IPS-20b (cell line): ENCODE data around the gene FITM1.
"Not testable (repeated sequence)": the region's sequence is repeated elsewhere in the genome, so short reads cannot be mapped to it uniquely, and the experiment has no call there.

Experiments
- H3K27ac ChIP-seq: one replicate; pipeline ENCODE4 v1.5.1; 2013; ENCODE audit warnings: low read length
- H3K27me3 ChIP-seq: 2 replicates; pipeline ENCODE4 v1.6.1; 2013; ENCODE audit warnings: mild to moderate bottlenecking, low read length, inconsistent platforms; ENCODE audit not compliant: insufficient read depth
- H3K36me3 ChIP-seq: 2 replicates; pipeline ENCODE4 v1.6.1; 2013; ENCODE audit warnings: low read depth, mild to moderate bottlenecking, inconsistent platforms, low read length, moderate library complexity; ENCODE audit not compliant: insufficient read depth
- H3K4me1 ChIP-seq: 2 replicates; pipeline ENCODE4 v1.6.1; 2013; ENCODE audit warnings: mild to moderate bottlenecking, control low read depth, inconsistent platforms, low read length, moderate library complexity; ENCODE audit not compliant: insufficient read depth
- H3K4me3 ChIP-seq: 2 replicates; pipeline ENCODE4 v1.5.1; 2013; ENCODE audit warnings: mild to moderate bottlenecking, low read length, inconsistent platforms
- H3K9ac ChIP-seq: 2 replicates; pipeline ENCODE4 v1.6.1; 2013; ENCODE audit warnings: low read depth, mild to moderate bottlenecking, inconsistent platforms, low read length, moderate library complexity
- H3K9me3 ChIP-seq: 2 replicates; pipeline ENCODE4 v1.6.1; 2013; ENCODE audit warnings: mild to moderate bottlenecking, low read depth, low read length, inconsistent platforms; ENCODE audit not compliant: insufficient read depth

The FITM1 gene

GRCh38 chr14:24100197-24100981 is 30.1 kb upstream of the FITM1 start:
- Histone ChIP-seq H3K27ac (no peak overlapping the region), H3K9ac (no peak overlapping the region), H3K36me3 (peaks cover 67% of the 10 kb centered on the region), H3K4me3 (no peak overlapping the region), H3K27me3 (no peaks in the 10 kb centered on the region), H3K9me3 (peaks cover 4% of the 10 kb centered on the region; the same call in 1 of the 2 replicates), H3K4me1 (peaks cover 4% of the 10 kb centered on the region; the same call in 1 of the 2 replicates)

DNA sequence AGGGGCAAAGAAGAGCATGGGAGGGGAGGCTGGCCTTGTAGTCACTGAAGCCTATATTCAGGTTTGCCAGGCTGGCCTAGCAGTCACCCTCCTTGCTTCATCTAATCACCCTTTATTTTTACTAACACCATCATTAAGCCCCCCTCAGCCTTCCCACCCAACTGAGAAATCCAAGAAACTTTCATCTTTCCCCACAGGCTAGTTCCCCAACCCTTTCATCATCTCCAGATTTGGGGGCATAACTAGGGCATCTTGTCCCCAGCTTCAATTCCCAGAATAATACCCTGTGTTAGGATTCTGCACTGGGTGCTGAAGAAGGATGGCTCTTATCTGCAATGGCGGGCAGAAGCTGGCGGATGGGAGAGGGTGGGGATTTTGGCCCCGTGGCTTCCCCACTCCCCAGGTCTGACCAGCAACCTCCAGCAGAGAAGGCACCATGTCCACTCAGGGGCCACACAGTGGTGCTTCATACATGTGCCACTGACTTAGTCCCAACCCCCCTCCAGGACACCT is 29.4 kb upstream of the FITM1 start:
- Histone ChIP-seq H3K4me3 (no peak overlapping the region), H3K27ac (no peak overlapping the region), H3K27me3 (no peaks in the 10 kb centered on the region), H3K36me3 (peaks cover 67% of the 10 kb centered on the region), H3K9me3 (peaks cover 4% of the 10 kb centered on the region; the same call in 1 of the 2 replicates), H3K9ac (no peak overlapping the region), H3K4me1 (no peaks in the 10 kb centered on the region)

GRCh38 chr14:24102357-24103048 is 28.0 kb upstream of the FITM1 start:
- H3K27ac ChIP-seq: no peak overlapping the region
- H3K9me3 ChIP-seq: peaks cover 4% of the 10 kb centered on the region; the same call in 1 of the 2 replicates
- no peak overlapping the region for H3K4me3 ChIP-seq
- H3K9ac ChIP-seq: no peak overlapping the region
- H3K4me1 ChIP-seq: no peaks in the 10 kb centered on the region
- peaks cover 59% of the 10 kb centered on the region for H3K36me3 ChIP-seq
- H3K27me3 ChIP-seq: no peaks in the 10 kb centered on the region

GRCh38 chr14:24103451-24103850 is 27.0 kb upstream of the FITM1 start:
- no peak overlapping the region for H3K4me3 ChIP-seq
- H3K9me3 ChIP-seq: peaks cover 4% of the 10 kb centered on the region; the same call in 1 of the 2 replicates
- H3K9ac ChIP-seq: no peak overlapping the region
- no peaks in the 10 kb centered on the region for H3K4me1 ChIP-seq
- H3K27me3 ChIP-seq: no peaks in the 10 kb centered on the region
- H3K27ac ChIP-seq: no peak overlapping the region
- peaks cover 50% of the 10 kb centered on the region for H3K36me3 ChIP-seq

GRCh38 chr14:24105609-24106239 is 24.7 kb upstream of the FITM1 start:
- H3K4me1 ChIP-seq, H3K27me3 ChIP-seq, H3K9me3 ChIP-seq, H3K27ac ChIP-seq, H3K9ac ChIP-seq, H3K4me3 ChIP-seq: not testable (repeated sequence)
- peaks cover 29% of the 10 kb centered on the region for H3K36me3 ChIP-seq

DNA sequence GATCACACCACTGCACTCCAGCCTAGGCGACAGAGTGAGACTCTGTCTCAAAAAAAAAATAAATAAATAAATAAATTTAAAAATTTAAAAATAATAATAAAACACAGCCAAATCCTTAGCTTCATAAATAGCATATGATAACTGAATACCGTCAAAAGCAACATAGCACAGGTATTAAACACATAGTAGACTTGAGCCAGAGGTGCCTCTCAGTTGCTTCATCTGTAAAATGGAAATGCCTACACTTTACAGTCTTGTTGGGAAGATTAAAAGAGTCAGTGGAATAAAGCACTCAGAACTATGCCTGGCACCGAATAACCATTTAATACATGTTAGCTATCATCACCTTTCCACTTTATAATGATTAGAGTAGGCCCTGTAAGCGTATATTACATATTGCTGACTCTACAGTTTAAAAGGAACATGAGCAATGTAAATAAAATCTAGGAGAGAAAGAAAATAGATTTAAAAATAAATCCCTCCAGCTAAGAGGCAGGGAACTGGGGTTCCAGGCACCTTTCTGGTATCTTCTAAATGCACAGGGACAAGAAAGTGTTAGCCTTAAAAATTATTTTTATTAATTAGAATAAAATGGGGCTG is 23.7 kb upstream of the FITM1 start:
- Histone ChIP-seq H3K36me3 (peaks cover 21% of the 10 kb centered on the region), H3K9me3 (peaks cover 4% of the 10 kb centered on the region; the same call in 1 of the 2 replicates), H3K9ac (no peak overlapping the region), H3K4me3 (no peak overlapping the region), H3K27me3 (no peaks in the 10 kb centered on the region), H3K4me1 (0 out of 2 replicates have a peak, but pooled peaks cover 2% of the 10 kb centered on the region), H3K27ac (no peak overlapping the region)

DNA sequence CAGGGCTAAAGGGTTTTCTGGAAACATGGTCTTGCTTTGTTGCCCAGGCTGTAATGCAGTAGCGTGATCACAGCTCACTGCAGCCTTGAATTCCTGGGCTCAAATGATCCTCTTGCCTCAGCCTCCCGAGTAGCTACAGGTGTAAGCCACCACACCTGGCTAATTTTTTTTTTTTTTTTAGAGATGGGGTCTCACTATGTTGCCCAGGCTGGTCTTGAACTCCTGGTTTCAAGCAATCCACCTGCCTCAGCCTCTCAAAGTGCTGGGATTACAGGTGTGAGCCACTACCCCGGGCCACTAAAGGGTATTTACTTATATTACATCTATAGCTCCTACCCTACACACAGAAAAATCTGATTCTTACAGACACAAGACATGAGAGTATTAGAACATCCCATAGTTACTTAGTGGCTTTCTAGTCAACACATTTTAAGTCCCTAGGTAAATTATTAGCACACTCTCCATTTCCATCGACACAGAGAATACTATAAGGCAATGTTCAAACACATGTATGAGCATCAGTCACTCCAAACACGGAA is 22.1 kb upstream of the FITM1 start:
- 0 out of 2 replicates have a peak, but pooled peaks cover 2% of the 10 kb centered on the region for H3K4me1 ChIP-seq
- H3K27ac ChIP-seq: no peak overlapping the region
- H3K9me3 ChIP-seq: peaks cover 4% of the 10 kb centered on the region; the same call in 1 of the 2 replicates
- no peak overlapping the region for H3K9ac ChIP-seq
- peaks cover 8% of the 10 kb centered on the region for H3K36me3 ChIP-seq
- no peaks in the 10 kb centered on the region for H3K27me3 ChIP-seq
- no peak overlapping the region for H3K4me3 ChIP-seq

- no peaks in the 10 kb centered on the region for H3K9me3 ChIP-seq
- H3K4me1 ChIP-seq: 0 out of 2 replicates have a peak, but pooled peaks cover 2% of the 10 kb centered on the region
- H3K4me3 ChIP-seq: no peak overlapping the region
- H3K27me3 ChIP-seq: no peaks in the 10 kb centered on the region
- H3K9ac ChIP-seq: no peak overlapping the region
- H3K27ac ChIP-seq: no peak overlapping the region
- no peaks in the 10 kb centered on the region for H3K36me3 ChIP-seq
Measured at GRCh38 chr14:24110060-24110459, 20.4 kb upstream of the FITM1 start.

- no peak overlapping the region for H3K9ac ChIP-seq
- H3K4me1 ChIP-seq: peaks cover 2% of the 10 kb centered on the region; the same call in 1 of the 2 replicates
- H3K27me3 ChIP-seq: no peaks in the 10 kb centered on the region
- no peaks in the 10 kb centered on the region for H3K9me3 ChIP-seq
- no peaks in the 10 kb centered on the region for H3K36me3 ChIP-seq
- H3K4me3 ChIP-seq: no peak overlapping the region
- H3K27ac ChIP-seq: no peak overlapping the region
Measured at GRCh38 chr14:24110523-24110922, 19.9 kb upstream of the FITM1 start.

GRCh38 chr14:24113379-24113800 is 17.1 kb upstream of the FITM1 start:
- Histone ChIP-seq H3K27ac (peak overlapping the region; percentile 52), H3K27me3 (no peaks in the 10 kb centered on the region), H3K4me3 (peak overlapping the region; percentile 94), H3K4me1 (peaks cover 9% of the 10 kb centered on the region; the same call in 1 of the 2 replicates), H3K9ac (peak overlapping the region; percentile 85; the same call in 1 of the 2 replicates), H3K36me3 (peaks cover 18% of the 10 kb centered on the region), H3K9me3 (no peaks in the 10 kb centered on the region)
